HL-60 (cell line): Measurements from ENCODE around the gene RFX1.

Experiments
- CTCF ChIP-seq: IDR thresholded peaks from one replicate; pipeline ENCODE4 v1.5.1; 2011; ENCODE audit warnings: low read length, control low read depth, inconsistent platforms; ENCODE audit not compliant: insufficient read depth
- POLR2AphosphoS5 ChIP-seq: IDR thresholded peaks from 2 replicates; pipeline ENCODE4 v1.6.1; 2012; ENCODE audit warnings: low read depth

- TF ChIP-seq CTCF (no peak), POLR2AphosphoS5 (no peak)
Measured at GRCh38 chr19:13951043-13951442, 55.1 kb downstream of the RFX1 start.
